HG02970 (cell line): ENCODE data around the gene PTPRF.
"Not testable (repeated sequence)": the region's sequence is repeated elsewhere in the genome, so short reads cannot be mapped to it uniquely, and the experiment has no call there.

Experiments
- ATAC-seq: cut with Tn5 transposase; IDR thresholded peaks from one replicate; pipeline ENCODE4 v1.9.1; 2021; ENCODE audit warnings: mild to moderate bottlenecking, moderate library complexity, moderate number of reproducible peaks; ENCODE audit not compliant: unreplicated experiment, low FRiP score

Gene PTPRF

GRCh38 chr1:43619996-43620920, 89.6 kb downstream of the PTPRF start:
- ATAC-seq, result no peak

DNA sequence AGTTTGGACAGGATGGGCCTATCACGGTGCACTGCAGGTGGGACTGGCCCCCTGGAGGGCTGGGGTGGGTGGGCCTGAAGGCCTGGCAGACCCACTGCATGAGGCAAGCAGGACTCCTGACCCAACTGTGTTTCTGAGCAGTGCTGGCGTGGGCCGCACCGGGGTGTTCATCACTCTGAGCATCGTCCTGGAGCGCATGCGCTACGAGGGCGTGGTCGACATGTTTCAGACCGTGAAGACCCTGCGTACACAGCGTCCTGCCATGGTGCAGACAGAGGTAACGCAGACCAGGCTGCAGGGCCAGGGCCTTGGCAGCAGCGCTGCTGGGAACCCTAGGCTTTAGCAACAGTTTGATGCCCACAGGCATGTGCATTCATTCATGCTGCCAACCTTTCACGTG, 90.3 kb downstream of the PTPRF start:
- no peak for ATAC-seq

GRCh38 chr1:43621386-43621785, 90.7 kb downstream of the PTPRF start:
- ATAC-seq, result no peak

- no peak for ATAC-seq
Observed at GRCh38 chr1:43621861-43622260, 91.2 kb downstream of the PTPRF start.

GRCh38 chr1:43622471-43622870, 91.8 kb downstream of the PTPRF start:
- ATAC-seq, result no peak

- ATAC-seq, result no peak
Observed at GRCh38 chr1:43622901-43623780, 92.5 kb downstream of the PTPRF start.

GRCh38 chr1:43625063-43625780, 94.5 kb downstream of the PTPRF start:
- ATAC-seq, result no peak

DNA sequence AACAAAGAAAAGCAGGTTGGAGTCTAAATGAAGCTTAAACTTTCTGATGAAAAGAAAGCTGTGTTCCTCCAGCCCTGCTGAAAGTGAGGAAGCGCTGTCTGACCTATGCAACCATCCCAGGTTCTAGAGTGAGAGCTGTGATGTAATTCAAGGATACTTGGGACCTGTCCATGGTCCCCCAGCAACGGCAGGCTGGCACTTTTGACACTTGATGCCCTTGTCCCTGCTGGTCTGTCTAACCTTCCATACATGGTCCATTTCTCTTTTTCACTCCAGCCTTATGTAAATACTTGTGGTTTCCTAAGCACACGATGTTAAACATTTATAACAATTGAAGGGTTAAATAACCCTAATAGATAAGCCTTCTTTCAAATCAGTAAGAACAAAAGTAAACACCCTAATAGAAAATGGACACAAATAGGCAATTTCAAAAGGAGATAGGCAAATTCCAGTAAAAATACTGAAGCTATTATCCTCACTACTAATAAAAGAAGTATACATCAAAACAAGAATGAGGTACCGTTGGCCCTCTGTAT, 101.5 kb downstream of the PTPRF start:
- ATAC-seq, result no peak

GRCh38 chr1:43634721-43635120, 104.0 kb downstream of the PTPRF start:
- no peak for ATAC-seq

- ATAC-seq, result no peak
Observed at GRCh38 chr1:43636006-43636641, 105.4 kb downstream of the PTPRF start.

DNA sequence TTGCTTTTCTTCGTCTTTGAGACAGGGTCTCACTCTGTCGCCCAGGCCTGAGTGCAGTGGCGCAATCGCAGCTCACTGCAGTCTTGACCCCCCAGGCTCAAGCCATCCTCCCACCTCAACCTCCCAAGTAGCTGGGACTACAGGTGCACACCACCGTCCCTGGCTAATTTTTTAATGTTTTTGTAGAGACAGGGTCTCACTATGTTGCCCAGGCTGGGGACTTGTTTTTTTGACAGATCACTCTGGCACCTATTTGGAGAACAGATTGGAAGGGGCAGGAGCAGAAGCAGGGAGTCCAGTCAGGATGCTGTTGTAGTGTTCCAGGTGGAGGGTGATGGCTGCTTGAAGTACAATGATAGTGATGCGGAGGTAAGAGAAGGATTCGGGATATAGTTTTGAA, 106.6 kb downstream of the PTPRF start:
- ATAC-seq, result no peak

GRCh38 chr1:43638381-43638780, 107.7 kb downstream of the PTPRF start:
- ATAC-seq, result not testable (repeated sequence)

- ATAC-seq, result no peak
Observed at GRCh38 chr1:43639976-43640794, 109.5 kb downstream of the PTPRF start.

DNA sequence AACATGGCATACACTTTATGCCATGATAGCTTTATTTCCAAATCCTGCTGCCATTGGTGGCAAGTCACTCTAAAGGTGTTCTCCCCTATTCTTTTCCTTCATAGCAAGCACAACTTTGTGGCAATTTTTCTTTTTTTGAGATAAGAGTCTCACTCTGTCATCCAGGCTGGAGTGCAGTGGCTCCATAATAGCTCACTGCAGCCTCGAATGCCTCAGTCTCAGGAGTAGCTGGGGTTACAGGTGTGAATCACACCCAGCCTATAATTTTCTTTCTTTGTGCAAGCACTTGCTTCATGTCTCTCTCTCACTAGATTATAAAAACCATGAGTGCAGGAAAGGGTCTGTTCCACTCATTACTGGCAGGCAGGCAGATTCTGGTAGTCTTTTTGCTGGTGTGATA, 113.9 kb downstream of the PTPRF start:
- no peak for ATAC-seq

DNA sequence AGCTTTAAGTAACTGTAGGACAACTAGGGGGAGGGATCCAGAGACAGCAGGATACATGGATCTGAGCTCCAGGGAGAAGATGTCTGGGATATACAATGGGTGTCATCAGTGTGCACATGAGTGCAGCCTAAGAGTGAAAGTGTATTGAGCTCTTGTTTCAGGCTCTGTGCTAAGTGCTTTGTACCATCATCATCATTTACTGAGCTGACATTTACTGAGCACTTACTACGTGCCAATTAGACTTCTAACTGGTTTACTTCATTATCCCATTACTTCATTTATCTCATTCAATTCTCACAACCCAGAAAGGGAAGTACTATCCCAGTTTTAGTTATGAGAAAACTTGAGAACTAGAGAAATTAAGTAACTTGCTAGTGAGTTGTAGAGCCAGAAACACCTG, 114.8 kb downstream of the PTPRF start:
- ATAC-seq, result no peak

DNA sequence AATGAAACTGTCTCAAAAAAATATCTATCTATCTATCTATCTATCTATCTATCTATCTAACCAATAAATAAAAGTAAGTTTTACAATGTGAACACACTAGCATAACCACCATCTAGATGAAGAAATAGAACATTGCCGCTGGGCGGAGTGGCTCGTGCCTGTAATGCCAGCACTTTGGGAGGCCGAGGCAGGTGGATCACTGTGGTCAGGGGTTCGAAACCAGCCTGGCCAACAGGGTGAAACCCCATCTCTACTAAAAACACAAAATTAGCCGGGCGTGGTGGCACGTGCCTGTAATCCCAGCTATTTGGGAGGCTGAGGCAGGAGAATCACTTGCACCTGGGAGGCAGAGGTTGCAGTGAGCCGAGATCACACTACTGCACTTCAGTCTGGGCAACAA, 116.6 kb downstream of the PTPRF start:
- not testable (repeated sequence) for ATAC-seq

DNA sequence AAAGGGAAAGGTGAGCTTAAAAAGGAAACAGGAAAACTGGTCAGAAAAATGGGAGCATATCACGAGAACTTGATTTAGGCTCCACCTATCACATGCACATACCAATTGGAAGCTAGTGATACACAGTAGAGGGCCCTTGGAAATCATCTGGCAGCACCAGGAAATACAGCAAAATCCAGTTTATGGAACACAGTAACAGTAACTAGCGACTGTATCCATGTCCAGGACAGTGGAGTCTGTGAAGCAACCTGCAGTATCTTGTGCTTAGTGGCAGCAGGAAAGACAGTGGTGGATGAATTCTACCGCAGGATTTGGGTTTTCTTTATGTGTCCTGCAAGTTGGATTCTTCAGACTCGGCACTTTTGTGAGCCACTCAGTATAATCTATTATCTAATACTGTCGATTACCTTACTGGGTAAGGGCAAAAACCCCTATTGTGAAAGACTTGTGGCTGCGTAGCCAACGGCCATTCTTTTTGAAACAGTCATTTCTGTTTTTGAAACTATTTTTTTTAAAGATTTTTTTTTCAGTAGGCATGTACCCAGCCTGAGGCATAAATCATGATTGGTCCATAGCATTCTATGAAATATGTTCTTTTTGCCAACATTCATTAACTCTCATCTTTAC, 117.7 kb downstream of the PTPRF start:
- ATAC-seq, result no peak

DNA sequence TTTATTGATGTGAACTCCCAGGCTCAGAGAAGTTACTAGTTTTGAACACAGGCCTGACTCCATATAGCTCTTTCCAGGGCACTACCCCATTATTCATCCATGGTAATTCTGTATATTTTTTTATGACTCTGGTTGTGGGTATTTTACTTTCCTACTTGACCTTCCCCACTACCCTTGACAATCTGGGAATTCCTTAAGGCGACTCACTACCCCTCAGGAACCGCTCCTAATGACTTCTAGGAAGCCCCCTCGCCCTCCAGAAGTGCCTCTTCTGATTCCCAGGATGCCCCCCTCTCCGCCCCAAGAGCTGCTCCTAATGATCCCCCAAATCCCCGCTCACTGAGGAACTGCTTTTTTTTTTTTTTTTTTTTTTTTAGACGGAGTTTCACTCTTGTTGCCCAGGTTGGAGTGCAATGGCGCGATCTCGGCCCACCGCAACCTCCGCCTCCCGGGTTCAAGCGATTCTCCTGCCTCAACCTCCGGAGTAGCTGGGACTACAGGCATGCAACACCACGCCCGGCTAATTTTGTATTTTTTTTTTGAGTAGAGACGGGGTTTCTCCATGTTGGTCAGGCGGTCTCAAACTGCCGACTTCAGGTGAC, 118.3 kb downstream of the PTPRF start:
- no peak for ATAC-seq
